ENCODE results near the gene GGT5.
"Not testable (repeated sequence)": the region's sequence is repeated elsewhere in the genome, so short reads cannot be mapped to it uniquely, and the experiment has no call there.

Gene GGT5

GRCh38 chr22:24244144-24244787 lies 616 bp downstream of the GGT5 start:
- H3K4ac ChIP-seq (ENCODE audit: low read depth, low read length): no peak overlapping the region
- no peak overlapping the region for H3K9ac ChIP-seq (ENCODE audit: low read length)

DNA sequence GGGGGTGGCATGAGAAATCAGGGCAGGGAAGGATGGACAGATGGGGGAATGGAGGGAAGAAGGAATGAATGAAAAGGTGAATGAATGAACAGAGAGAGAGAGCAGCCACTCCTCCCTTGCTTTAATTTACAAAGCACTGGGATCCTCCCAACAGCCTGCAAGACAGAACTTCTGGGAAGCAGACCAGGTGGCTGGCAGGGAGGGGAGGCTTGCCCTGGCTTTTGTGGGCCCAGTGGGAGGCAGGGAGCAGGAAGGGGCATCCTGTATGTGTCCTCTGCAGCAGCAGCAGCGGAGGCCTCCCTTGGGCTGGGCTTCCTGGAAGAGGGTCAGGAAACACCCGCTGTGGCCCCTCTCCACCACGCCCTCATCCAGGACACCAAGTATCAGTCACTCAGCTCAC lies 1.5 kb downstream of the GGT5 start:
- H3K27me3 ChIP-seq (ENCODE audit: insufficient read depth, low read length); H3K4me3 ChIP-seq (ENCODE audit: low read depth, low read length); H3K79me2 ChIP-seq (ENCODE audit: control insufficient read depth, insufficient read depth, low read length, poor library complexity); H2AFZ ChIP-seq (ENCODE audit: insufficient read depth, low read length, poor library complexity); H3K18ac ChIP-seq (ENCODE audit: low read length); DNase-seq; H4K12ac ChIP-seq (ENCODE audit: low read depth, low read length); H3K9ac ChIP-seq (ENCODE audit: low read length); H3K14ac ChIP-seq (ENCODE audit: low read length); H4K8ac ChIP-seq (ENCODE audit: low read depth, low read length); H3K27ac ChIP-seq (ENCODE audit: low read depth, low read length); H3K4me2 ChIP-seq (ENCODE audit: low read length); H2AK5ac ChIP-seq (ENCODE audit: low read length); H3K36me3 ChIP-seq (ENCODE audit: control insufficient read depth in 1 of 2, insufficient read depth in 2 of 2, low read length in 2 of 2); H3K4ac ChIP-seq (ENCODE audit: low read depth, low read length); H3K9me3 ChIP-seq (ENCODE audit: insufficient read depth, low read depth, low read length); H3K23ac ChIP-seq (ENCODE audit: low read length); H2BK5ac ChIP-seq (ENCODE audit: low read depth, low read length, poor library complexity): not testable (repeated sequence)
- peaks cover 23% of the 10 kb centered on the region for H3K79me1 ChIP-seq (ENCODE audit: low read length)
- H2BK120ac ChIP-seq (ENCODE audit: insufficient read depth, low read length, poor library complexity): peak overlapping the region; percentile 57
- H2BK12ac ChIP-seq (ENCODE audit: low read length): peak overlapping the region; percentile 9
- peaks cover 32 to 35% of the 10 kb centered on the region in 2 experiments for H3K4me1 ChIP-seq (ENCODE audit: control insufficient read depth in 1 of 2, insufficient read depth in 2 of 2, low read length in 2 of 2)
- peak overlapping the region; percentile 76 for H4K91ac ChIP-seq (ENCODE audit: low read depth, low read length)
- no CpG with 5 or more reads among the region's 3 CpGs for WGBS (ENCODE audit: extremely low coverage, insufficient coverage, insufficient read length)

More at GRCh38 chr22:24244144-24244787, 616 bp downstream of the GGT5 start:
- H3K4me2 ChIP-seq (ENCODE audit: low read length): no peak overlapping the region
- H4K91ac ChIP-seq (ENCODE audit: low read depth, low read length): peak overlapping the region; percentile 49
- no CpG with 5 or more reads among the region's 19 CpGs for WGBS (ENCODE audit: extremely low coverage, insufficient coverage, insufficient read length)
- no peak overlapping the region for H3K23ac ChIP-seq (ENCODE audit: low read length)
- H2BK12ac ChIP-seq (ENCODE audit: low read length): peak overlapping the region; percentile 44
- no peak overlapping the region for H4K12ac ChIP-seq (ENCODE audit: low read depth, low read length)
- H3K18ac ChIP-seq (ENCODE audit: low read length): peak overlapping the region; percentile 53
- H3K9me3 ChIP-seq (ENCODE audit: insufficient read depth, low read depth, low read length): peaks cover 4% of the 10 kb centered on the region
- peak overlapping the region; percentile 37 for H3K4me3 ChIP-seq (ENCODE audit: low read depth, low read length)
- H4K8ac ChIP-seq (ENCODE audit: low read depth, low read length): peak overlapping the region; percentile 56
- no peaks in the 10 kb centered on the region for H3K27me3 ChIP-seq (ENCODE audit: insufficient read depth, low read length)
- H2AK5ac ChIP-seq (ENCODE audit: low read length): peak overlapping the region; percentile 23
- DNase-seq: no peak
- H3K79me2 ChIP-seq (ENCODE audit: control insufficient read depth, insufficient read depth, low read length, poor library complexity): no peaks in the 10 kb centered on the region
- H2AFZ ChIP-seq (ENCODE audit: insufficient read depth, low read length, poor library complexity): peak overlapping the region; percentile 20
- H2BK120ac ChIP-seq (ENCODE audit: insufficient read depth, low read length, poor library complexity): peak overlapping the region; percentile 26
- peaks cover 32 to 35% of the 10 kb centered on the region in 2 experiments for H3K4me1 ChIP-seq (ENCODE audit: control insufficient read depth in 1 of 2, insufficient read depth in 2 of 2, low read length in 2 of 2)
- peaks cover 25% of the 10 kb centered on the region for H3K79me1 ChIP-seq (ENCODE audit: low read length)
- H3K14ac ChIP-seq (ENCODE audit: low read length): peak overlapping the region; percentile 56
- H2BK5ac ChIP-seq (ENCODE audit: low read depth, low read length, poor library complexity): peak overlapping the region; percentile 7
- no peaks in the 10 kb centered on the region for H3K36me3 ChIP-seq (ENCODE audit: control insufficient read depth in 1 of 2, insufficient read depth in 2 of 2, low read length in 2 of 2)
- peak overlapping the region; percentile 31 for H3K27ac ChIP-seq (ENCODE audit: low read depth, low read length)

GRCh38 chr22:24240985-24241692 lies 3.7 kb downstream of the GGT5 start:
- H3K4me2 ChIP-seq (ENCODE audit: low read length); H2BK12ac ChIP-seq (ENCODE audit: low read length); H2BK5ac ChIP-seq (ENCODE audit: low read depth, low read length, poor library complexity); H2AFZ ChIP-seq (ENCODE audit: insufficient read depth, low read length, poor library complexity); H4K8ac ChIP-seq (ENCODE audit: low read depth, low read length); DNase-seq; H3K9ac ChIP-seq (ENCODE audit: low read length); H3K4ac ChIP-seq (ENCODE audit: low read depth, low read length); H4K12ac ChIP-seq (ENCODE audit: low read depth, low read length); H2BK120ac ChIP-seq (ENCODE audit: insufficient read depth, low read length, poor library complexity); H3K23ac ChIP-seq (ENCODE audit: low read length); H3K79me2 ChIP-seq (ENCODE audit: control insufficient read depth, insufficient read depth, low read length, poor library complexity); H3K36me3 ChIP-seq (ENCODE audit: control insufficient read depth in 1 of 2, insufficient read depth in 2 of 2, low read length in 2 of 2); H3K18ac ChIP-seq (ENCODE audit: low read length); H3K9me3 ChIP-seq (ENCODE audit: insufficient read depth, low read depth, low read length); H4K91ac ChIP-seq (ENCODE audit: low read depth, low read length); H2AK5ac ChIP-seq (ENCODE audit: low read length); H3K14ac ChIP-seq (ENCODE audit: low read length); H3K4me3 ChIP-seq (ENCODE audit: low read depth, low read length); H3K27me3 ChIP-seq (ENCODE audit: insufficient read depth, low read length); H3K27ac ChIP-seq (ENCODE audit: low read depth, low read length): not testable (repeated sequence)
- WGBS (ENCODE audit: extremely low coverage, insufficient coverage, insufficient read length): no CpG with 5 or more reads among the region's 9 CpGs
- H3K79me1 ChIP-seq (ENCODE audit: low read length): peaks cover 14% of the 10 kb centered on the region
- peaks cover 26 to 30% of the 10 kb centered on the region in 2 experiments for H3K4me1 ChIP-seq (ENCODE audit: control insufficient read depth in 1 of 2, insufficient read depth in 2 of 2, low read length in 2 of 2)

DNA sequence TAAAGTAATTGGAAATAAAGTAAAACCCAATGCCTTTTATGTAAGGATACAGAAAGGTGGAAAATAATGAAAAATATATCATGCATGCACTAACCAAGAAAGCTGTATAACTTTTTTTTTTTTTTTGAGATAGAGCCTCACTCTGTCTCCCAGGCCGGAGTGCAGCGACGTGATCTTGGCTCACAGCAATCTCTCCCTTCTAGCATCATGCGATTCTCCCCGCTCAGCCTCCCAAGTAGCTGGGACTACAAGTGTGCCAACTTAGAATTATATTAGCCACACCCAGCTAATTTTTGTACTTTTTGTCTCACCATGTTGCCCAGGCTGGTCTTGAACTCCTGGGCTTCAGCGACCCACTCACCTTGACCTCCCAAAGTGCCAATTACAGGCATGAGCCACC lies 4.5 kb downstream of the GGT5 start:
- Histone ChIP-seq H3K27me3 (ENCODE audit: insufficient read depth, low read length) (no peaks in the 10 kb centered on the region), H3K4ac (ENCODE audit: low read depth, low read length) (no peak overlapping the region), H2AK5ac (ENCODE audit: low read length) (no peak overlapping the region), H3K4me2 (ENCODE audit: low read length) (no peak overlapping the region), H2BK12ac (ENCODE audit: low read length) (no peak overlapping the region), H3K23ac (ENCODE audit: low read length) (no peak overlapping the region), H2BK120ac (ENCODE audit: insufficient read depth, low read length, poor library complexity) (no peak overlapping the region), H3K4me3 (ENCODE audit: low read depth, low read length) (no peak overlapping the region), H3K18ac (ENCODE audit: low read length) (no peak overlapping the region), H3K9ac (ENCODE audit: low read length) (no peak overlapping the region), H3K14ac (ENCODE audit: low read length) (no peak overlapping the region), H3K36me3 (ENCODE audit: control insufficient read depth in 1 of 2, insufficient read depth in 2 of 2, low read length in 2 of 2) (no peaks in the 10 kb centered on the region), H4K8ac (ENCODE audit: low read depth, low read length) (no peak overlapping the region), H3K79me2 (ENCODE audit: control insufficient read depth, insufficient read depth, low read length, poor library complexity) (no peaks in the 10 kb centered on the region), H3K27ac (ENCODE audit: low read depth, low read length) (no peak overlapping the region), H2AFZ (ENCODE audit: insufficient read depth, low read length, poor library complexity) (no peak overlapping the region), H4K12ac (ENCODE audit: low read depth, low read length) (no peak overlapping the region), H2BK5ac (ENCODE audit: low read depth, low read length, poor library complexity) (no peak overlapping the region), H3K9me3 (ENCODE audit: insufficient read depth, low read depth, low read length) (peaks cover 2% of the 10 kb centered on the region), H3K4me1 (ENCODE audit: control insufficient read depth in 1 of 2, insufficient read depth in 2 of 2, low read length in 2 of 2) (peaks cover 21 to 23% of the 10 kb centered on the region in 2 experiments), H4K91ac (ENCODE audit: low read depth, low read length) (no peak overlapping the region), H3K79me1 (ENCODE audit: low read length) (peaks cover 9% of the 10 kb centered on the region)
- no peak for DNase-seq
- WGBS (ENCODE audit: extremely low coverage, insufficient coverage, insufficient read length): no CpG with 5 or more reads among the region's 6 CpGs

Measured in trophoblast cell (in vitro differentiated cells and primary cell).